ENCODE results near the gene ERC2.

GRCh38 chr3:56201407-56201806, 266.9 kb downstream of the ERC2 start:
- TF ChIP-seq, protein P1, sequence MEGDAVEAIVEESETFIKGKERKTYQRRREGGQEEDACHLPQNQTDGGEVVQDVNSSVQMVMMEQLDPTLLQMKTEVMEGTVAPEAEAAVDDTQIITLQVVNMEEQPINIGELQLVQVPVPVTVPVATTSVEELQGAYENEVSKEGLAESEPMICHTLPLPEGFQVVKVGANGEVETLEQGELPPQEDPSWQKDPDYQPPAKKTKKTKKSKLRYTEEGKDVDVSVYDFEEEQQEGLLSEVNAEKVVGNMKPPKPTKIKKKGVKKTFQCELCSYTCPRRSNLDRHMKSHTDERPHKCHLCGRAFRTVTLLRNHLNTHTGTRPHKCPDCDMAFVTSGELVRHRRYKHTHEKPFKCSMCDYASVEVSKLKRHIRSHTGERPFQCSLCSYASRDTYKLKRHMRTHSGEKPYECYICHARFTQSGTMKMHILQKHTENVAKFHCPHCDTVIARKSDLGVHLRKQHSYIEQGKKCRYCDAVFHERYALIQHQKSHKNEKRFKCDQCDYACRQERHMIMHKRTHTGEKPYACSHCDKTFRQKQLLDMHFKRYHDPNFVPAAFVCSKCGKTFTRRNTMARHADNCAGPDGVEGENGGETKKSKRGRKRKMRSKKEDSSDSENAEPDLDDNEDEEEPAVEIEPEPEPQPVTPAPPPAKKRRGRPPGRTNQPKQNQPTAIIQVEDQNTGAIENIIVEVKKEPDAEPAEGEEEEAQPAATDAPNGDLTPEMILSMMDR (conservative IDR thresholded peaks at IDR 0.05 in 1 of 2, IDR thresholded peaks at IDR 0.05 in 1 of 2; ENCODE audit: extremely low read depth in 1 of 2, insufficient read depth in 1 of 2, low read depth in 1 of 2, low read length in 2 of 2): no peak
- no peak for TF ChIP-seq EZH2 (IDR thresholded peaks at IDR 0.05; ENCODE audit: borderline replicate concordance, low read length)

All from mammary epithelial cell (primary cell).